Testis (tissue), 3 donors: Measurements from ENCODE around the gene OR6B2. TPM values are rescaled to one million over a fixed set of nuclear protein-coding genes. Genes with fewer than 3 reads are reported as not detected.

Experiments used
- DNase-seq: peaks from one replicate; pipeline ENCODE4 v3.0.0-alpha.2; 2019
- H3K27ac ChIP-seq, 2 donors: fragments of 200-600 bp; sonication (generic); one replicate each; pipeline ENCODE4 v1.5.1; 2019
- H3K27me3 ChIP-seq: fragments of 200-600 bp; sonication (generic); one replicate; pipeline ENCODE4 v1.5.1; 2019
- H3K36me3 ChIP-seq: fragments of 200-600 bp; sonication (generic); one replicate; pipeline ENCODE4 v1.5.1; 2017; ENCODE audit warnings: low read depth; ENCODE audit errors: missing control alignments
- H3K4me1 ChIP-seq: fragments of 200-600 bp; sonication (generic); one replicate; pipeline ENCODE4 v1.5.1; 2019
- H3K4me3 ChIP-seq, 2 donors: fragments of 200-600 bp; sonication (generic); one replicate each; pipeline ENCODE4 v1.5.1; 2017 to 2019
- H3K9me3 ChIP-seq: fragments of 200-600 bp; sonication (generic); one replicate; pipeline ENCODE4 v1.5.1; 2017
- POLR2A ChIP-seq: fragments of 450-650 bp; IDR thresholded peaks from one replicate; pipeline ENCODE4 v1.6.1; 2017; ENCODE audit warnings: antibody characterized with exemption, mild to moderate bottlenecking, moderate library complexity
- WGBS, 2 donors: methylation state at CpG; one replicate each; pipeline ENCODE4 v1.1.5; 2018; 5-methylcytosine and 5-hydroxymethylcytosine counted together
- intact Hi-C: fragments of 100-400 bp; cut with DNase I; formaldehyde crosslinking; loops from one replicate; pipeline ENCODE4 v1.15.1; 2023; ENCODE audit warnings: low total_unique reads
- polyA plus RNA-seq: library from polyadenylated mRNA; stranded (reverse); fragments of 350-450 nt; fragmentation: Illumina TruSeq; extraction: RNeasy Lipid Tissue Mini Kit (QIAGEN cat#74804); gene quantifications from one replicate; pipeline ENCODE4 v1.2.3, GENCODE V29; 2014; ENCODE audit warnings: low read depth, low replicate concordance; ENCODE audit not compliant: insufficient read depth
- total RNA-seq, 2 donors: library from RNA; depleted of rRNA; stranded (reverse); fragments of >200 nt; gene quantifications; one replicate each; pipeline ENCODE4 v1.2.3, GENCODE V29; 2016
- TF ChIP-seq, protein P1 (sequence below), 3 experiments: fragments of 450-650 bp in 2 of 3; fragments of 200-600 bp in 1 of 3; sonication (generic) in 1 of 3; IDR thresholded peaks; one replicate each; pipeline ENCODE4 v1.5.1; 2016 to 2019; ENCODE audit warnings: antibody characterized with exemption in 3 of 3, mild to moderate bottlenecking in 2 of 3, moderate library complexity in 1 of 3

Gene OR6B2
- total and polyA plus RNA-seq, 3 donors from 2014 or later = not detected

GRCh38 chr2:240033330-240033678, 3.1 kb upstream of the OR6B2 start:
- Histone ChIP-seq H3K27ac (no peak overlapping the region), H3K4me1 (no peaks in the 10 kb centered on the region), H3K4me3 (no peak overlapping the region), H3K9me3 (no peaks in the 10 kb centered on the region), H3K36me3 (no peaks in the 10 kb centered on the region), H3K27me3 (no peaks in the 10 kb centered on the region)
- TF ChIP-seq, protein P1, sequence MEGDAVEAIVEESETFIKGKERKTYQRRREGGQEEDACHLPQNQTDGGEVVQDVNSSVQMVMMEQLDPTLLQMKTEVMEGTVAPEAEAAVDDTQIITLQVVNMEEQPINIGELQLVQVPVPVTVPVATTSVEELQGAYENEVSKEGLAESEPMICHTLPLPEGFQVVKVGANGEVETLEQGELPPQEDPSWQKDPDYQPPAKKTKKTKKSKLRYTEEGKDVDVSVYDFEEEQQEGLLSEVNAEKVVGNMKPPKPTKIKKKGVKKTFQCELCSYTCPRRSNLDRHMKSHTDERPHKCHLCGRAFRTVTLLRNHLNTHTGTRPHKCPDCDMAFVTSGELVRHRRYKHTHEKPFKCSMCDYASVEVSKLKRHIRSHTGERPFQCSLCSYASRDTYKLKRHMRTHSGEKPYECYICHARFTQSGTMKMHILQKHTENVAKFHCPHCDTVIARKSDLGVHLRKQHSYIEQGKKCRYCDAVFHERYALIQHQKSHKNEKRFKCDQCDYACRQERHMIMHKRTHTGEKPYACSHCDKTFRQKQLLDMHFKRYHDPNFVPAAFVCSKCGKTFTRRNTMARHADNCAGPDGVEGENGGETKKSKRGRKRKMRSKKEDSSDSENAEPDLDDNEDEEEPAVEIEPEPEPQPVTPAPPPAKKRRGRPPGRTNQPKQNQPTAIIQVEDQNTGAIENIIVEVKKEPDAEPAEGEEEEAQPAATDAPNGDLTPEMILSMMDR (IDR thresholded peaks at IDR 0.05) = no peak
- no peak for TF ChIP-seq POLR2A
- DNase-seq = no peak
- intact Hi-C loops = no loop called here
- WGBS, 2 donors = 43 to 53% methylated on average over 5 of the region's 5 CpGs

GRCh38 chr2:240032406-240033329, 2.4 kb upstream of the OR6B2 start:
- Histone ChIP-seq H3K4me3 (no peak overlapping the region), H3K27ac (no peak overlapping the region), H3K27me3 (no peaks in the 10 kb centered on the region), H3K36me3 (no peaks in the 10 kb centered on the region), H3K4me1 (no peaks in the 10 kb centered on the region), H3K9me3 (no peaks in the 10 kb centered on the region)
- TF ChIP-seq, protein P1 (IDR thresholded peaks at IDR 0.05) = no peak
- 81 to 82% methylated on average over 10 to 14 of the region's 14 CpGs for WGBS, 2 donors
- no peak for DNase-seq
- intact Hi-C loops = no loop called here

DNA sequence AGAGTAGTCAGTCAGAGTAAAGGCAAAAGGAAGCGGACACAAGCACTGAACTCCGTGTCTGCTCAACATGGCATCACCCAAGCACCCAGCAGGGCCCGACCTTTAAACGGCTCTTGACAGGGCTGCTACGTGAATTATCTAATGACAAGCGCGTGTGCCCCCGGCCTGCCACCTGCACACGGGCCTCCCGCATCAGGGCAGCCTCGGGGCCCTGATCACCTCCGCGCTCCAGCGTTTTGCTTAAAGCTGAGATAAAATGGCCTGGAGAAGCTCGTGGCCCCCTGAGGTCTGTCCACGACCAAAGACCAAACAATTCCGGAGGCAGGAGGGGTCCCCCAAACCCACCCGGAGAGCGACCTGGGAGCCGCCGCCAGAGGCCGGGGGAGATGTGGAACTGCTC, 5.5 kb downstream of the OR6B2 start:
- WGBS, 2 donors = 0% methylated on average over 5 to 22 of the region's 22 CpGs
- peak overlapping the region; percentile 96 to 97 for H3K4me3 ChIP-seq
- intact Hi-C loops = no loop called here
- H3K4me1 ChIP-seq = peaks cover 13% of the 10 kb centered on the region
- no peaks in the 10 kb centered on the region for H3K36me3 ChIP-seq
- no peaks in the 10 kb centered on the region for H3K9me3 ChIP-seq
- peak; percentile 37 for DNase-seq
- H3K27ac ChIP-seq = peak overlapping the region; percentile 95 to 97
- TF ChIP-seq, protein P1 (IDR thresholded peaks at IDR 0.05) = no peak
- no peak for TF ChIP-seq POLR2A
- no peaks in the 10 kb centered on the region for H3K27me3 ChIP-seq

DNA sequence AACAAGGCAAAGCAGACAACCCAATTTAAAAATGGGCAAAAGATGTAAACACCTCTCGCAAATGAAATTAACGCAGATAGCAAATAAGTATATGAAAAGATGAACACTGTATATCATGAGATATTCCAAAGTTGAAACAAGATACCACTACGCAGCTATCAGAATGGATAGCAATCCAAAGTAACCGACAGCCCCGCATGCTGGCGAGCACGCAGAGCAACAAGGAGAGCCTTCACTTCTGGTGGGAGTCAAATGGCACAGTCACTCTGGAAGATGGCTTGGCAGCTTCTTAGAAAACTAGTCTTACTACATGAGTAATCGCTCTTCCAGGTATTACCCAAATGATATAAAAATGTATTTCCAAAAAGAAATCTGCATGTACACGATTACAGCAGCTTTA, 6.4 kb downstream of the OR6B2 start:
- DNase-seq = peak; percentile 40
- no peak overlapping the region for H3K27ac ChIP-seq
- peak overlapping the region; percentile 96 to 97 for H3K4me3 ChIP-seq
- 43% methylated on average over 9 of the region's 9 CpGs for WGBS, 2 donors
- intact Hi-C loops = no loop called here
- TF ChIP-seq, protein P1 (IDR thresholded peaks at IDR 0.05) = no peak
- TF ChIP-seq POLR2A = no peak
- peaks cover 13% of the 10 kb centered on the region for H3K4me1 ChIP-seq
- no peaks in the 10 kb centered on the region for H3K27me3 ChIP-seq
- H3K9me3 ChIP-seq = no peaks in the 10 kb centered on the region
- H3K36me3 ChIP-seq = no peaks in the 10 kb centered on the region
